NCI-H446 treated with DMSO at 0.1 percent for 48 hours (cell line): ENCODE data around the gene DENND6B.
"Not testable (repeated sequence)": the region's sequence is repeated elsewhere in the genome, so short reads cannot be mapped to it uniquely, and the experiment has no call there.

Experiments used
- DNase-seq: peaks from one replicate; lab custom pipeline; 2025; lab: John Stamatoyannopoulos, UW

Gene DENND6B

GRCh38 chr22:50273352-50273751 lies 53.5 kb downstream of the DENND6B start:
- DNase-seq: not testable (repeated sequence)

- DNase-seq: no peak
These were observed 54.6 kb downstream of the DENND6B start for GRCh38 chr22:50272044-50272802.

- no peak for DNase-seq
These were observed 55.3 kb downstream of the DENND6B start for GRCh38 chr22:50271519-50271970.

- DNase-seq: no peak
These were observed 56.0 kb downstream of the DENND6B start for GRCh38 chr22:50270666-50271394.

GRCh38 chr22:50269970-50270665 lies 56.7 kb downstream of the DENND6B start, which contains the start of gene MAPK11:
Gene MAPK11 (minus strand): TSS chr22:50270380. CDS start chr22:50270292, 88 bp downstream.
- peak; percentile 16 for DNase-seq

GRCh38 chr22:50269573-50269969 lies 57.2 kb downstream of the DENND6B start:
- no peak for DNase-seq

- DNase-seq: no peak
These were observed 58.1 kb downstream of the DENND6B start for GRCh38 chr22:50268655-50269113.

GRCh38 chr22:50267591-50268390 lies 59.0 kb downstream of the DENND6B start:
- no peak for DNase-seq

- DNase-seq: no peak
These were observed 59.8 kb downstream of the DENND6B start for GRCh38 chr22:50266994-50267393.

- no peak for DNase-seq
These were observed 61.7 kb downstream of the DENND6B start for GRCh38 chr22:50264946-50265669.

GRCh38 chr22:50264104-50264745 lies 62.6 kb downstream of the DENND6B start:
- no peak for DNase-seq

GRCh38 chr22:50262973-50263617 lies 63.7 kb downstream of the DENND6B start:
- DNase-seq: no peak

- no peak for DNase-seq
These were observed 64.3 kb downstream of the DENND6B start for GRCh38 chr22:50262460-50262911.

GRCh38 chr22:50261615-50262459 lies 65.0 kb downstream of the DENND6B start, which contains the start of gene MAPK12:
Gene MAPK12 (minus strand): TSS chr22:50261683. CDS start chr22:50261509, 174 bp downstream.
- DNase-seq: no peak

GRCh38 chr22:50260801-50261614 lies 65.8 kb downstream of the DENND6B start:
- no peak for DNase-seq

- DNase-seq: no peak
These were observed 66.4 kb downstream of the DENND6B start for GRCh38 chr22:50260434-50260800.

GRCh38 chr22:50259302-50259701 lies 67.5 kb downstream of the DENND6B start:
- no peak for DNase-seq
